GM12872 (cell line): ENCODE measurements around the gene TTC16.

Source experiments
- CTCF ChIP-seq: IDR thresholded peaks from 3 replicates; pipeline ENCODE4 v1.5.1; 2011; ENCODE audit warnings: low read depth, mild to moderate bottlenecking, low read length, moderate library complexity; ENCODE audit not compliant: insufficient read depth

TTC16 gene

GRCh38 chr9:127690735-127691134 lies 25.1 kb upstream of the TTC16 start:
- no peak for TF ChIP-seq CTCF

DNA sequence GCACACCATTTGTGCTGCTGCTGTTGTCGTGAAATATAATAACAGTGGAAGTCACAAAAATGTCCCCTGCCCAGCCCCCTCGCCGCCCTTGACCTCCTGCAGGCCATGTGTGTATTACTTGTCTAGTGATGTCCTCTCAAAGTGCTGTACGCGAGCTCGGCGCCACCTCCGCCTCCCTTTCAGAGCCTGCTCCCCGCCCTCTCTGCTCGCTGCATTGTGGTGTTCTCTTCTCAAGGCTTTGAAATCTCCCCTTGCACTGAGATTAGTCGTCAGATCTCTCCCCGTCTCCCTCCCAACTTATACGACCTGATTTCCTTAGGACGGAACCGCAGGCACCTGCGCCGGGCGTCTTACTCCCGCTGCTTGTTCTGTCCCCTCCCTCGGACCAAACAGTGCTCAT lies 23.8 kb upstream of the TTC16 start:
- no peak for TF ChIP-seq CTCF

GRCh38 chr9:127693143-127693542 lies 22.7 kb upstream of the TTC16 start:
- no peak for TF ChIP-seq CTCF

DNA sequence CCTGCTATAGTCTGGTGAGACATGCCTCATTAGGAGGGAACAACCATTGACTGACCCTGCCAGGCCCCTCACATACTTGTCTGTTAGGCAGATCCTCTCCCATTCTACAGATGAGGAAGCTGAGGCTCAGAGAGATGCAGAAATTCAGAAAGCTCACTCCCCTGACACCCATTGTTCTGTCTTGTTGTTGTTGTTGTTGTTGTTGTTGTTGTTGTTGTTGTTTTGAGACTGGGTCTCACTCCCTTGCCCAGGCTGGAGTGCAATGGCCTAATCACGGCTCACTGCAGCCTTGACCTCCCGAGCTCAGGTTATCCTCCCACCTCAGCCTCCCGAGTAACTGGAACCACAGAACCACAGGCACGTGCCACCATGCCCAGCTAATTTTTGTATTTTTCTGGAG lies 22.2 kb upstream of the TTC16 start:
- TF ChIP-seq CTCF = no peak

DNA sequence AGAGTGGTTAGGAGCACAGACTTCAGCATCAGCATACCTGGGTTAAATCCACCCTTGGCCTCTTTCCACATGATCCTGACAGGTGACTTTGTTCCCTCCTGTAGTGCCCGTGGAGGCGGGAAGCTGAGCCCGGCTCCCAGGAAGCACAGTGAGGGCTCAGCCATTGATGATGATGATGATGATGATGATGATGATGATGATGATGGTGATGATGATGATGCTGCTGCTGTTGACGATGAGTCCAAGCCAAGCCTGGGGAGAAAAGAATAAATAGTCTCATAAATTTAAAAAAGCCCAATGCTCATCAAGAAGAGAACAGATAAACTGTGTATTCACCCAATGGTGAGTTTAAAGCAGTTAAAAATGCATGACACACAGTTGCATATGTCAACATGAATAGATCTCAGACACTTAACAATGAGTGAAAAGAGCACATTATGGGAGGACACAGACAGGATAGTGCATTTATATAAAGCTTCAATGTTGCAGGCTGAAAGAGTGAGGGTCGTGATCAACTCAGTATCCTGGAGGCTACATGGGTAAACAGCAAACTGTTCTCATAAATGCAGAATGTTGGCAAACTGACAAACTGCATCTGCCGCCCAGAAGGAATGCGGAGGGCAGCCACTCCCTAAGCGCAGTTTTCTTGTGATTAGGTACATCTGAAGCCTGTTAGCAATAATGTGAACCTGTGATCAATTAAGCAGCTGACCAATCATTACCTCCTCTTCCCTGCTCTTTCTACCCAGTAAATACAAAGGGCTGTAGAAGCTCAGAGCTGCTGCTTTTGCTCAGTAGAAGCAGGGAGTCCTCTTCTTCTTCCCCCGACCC lies 20.8 kb upstream of the TTC16 start:
- no peak for TF ChIP-seq CTCF

DNA sequence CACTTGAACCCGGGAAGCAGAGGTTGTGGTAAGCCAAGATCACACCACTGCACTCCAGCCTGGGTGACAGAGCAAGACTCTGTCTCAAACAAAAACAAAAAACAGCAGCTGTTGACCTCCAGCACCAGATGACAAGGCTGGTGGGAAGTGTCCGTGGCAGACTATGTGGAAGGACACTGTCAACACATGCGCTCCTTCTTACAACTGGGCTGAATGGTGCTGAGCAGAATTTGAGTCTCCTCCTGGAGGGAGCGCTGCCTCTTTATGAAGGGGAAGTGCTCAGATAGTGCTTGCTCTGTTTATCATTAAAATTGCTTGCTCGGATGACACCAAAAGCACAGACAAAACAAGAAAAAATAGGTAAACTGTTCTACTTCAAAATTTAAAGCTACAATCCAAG lies 18.3 kb upstream of the TTC16 start:
- TF ChIP-seq CTCF = no peak

GRCh38 chr9:127698386-127698785 lies 17.5 kb upstream of the TTC16 start:
- TF ChIP-seq CTCF = no peak
